GM21381 (cell line): ENCODE data around the gene KIF2C.
"Not testable (repeated sequence)": the region's sequence is repeated elsewhere in the genome, so short reads cannot be mapped to it uniquely, and the experiment has no call there.

Experiments used
- ATAC-seq: cut with Tn5 transposase; IDR thresholded peaks from one replicate; pipeline ENCODE4 v1.9.1; 2021; ENCODE audit warnings: mild to moderate bottlenecking, moderate library complexity; ENCODE audit not compliant: unreplicated experiment

The KIF2C gene

GRCh38 chr1:44739307-44740178 is at the start of gene KIF2C:
Gene KIF2C (plus strand): TSS chr1:44739837. CDS start chr1:44739933, 96 bp downstream.
- ATAC-seq, result peak; percentile 98

- ATAC-seq, result no peak
Observed at GRCh38 chr1:44693159-44693558, 46.5 kb upstream of the KIF2C start.

- no peak for ATAC-seq
Observed at GRCh38 chr1:44693900-44694299, 45.7 kb upstream of the KIF2C start.

GRCh38 chr1:44694863-44695478 is 44.7 kb upstream of the KIF2C start:
- ATAC-seq, result peak; percentile 62

- ATAC-seq, result no peak
Observed at GRCh38 chr1:44695671-44696070, 44.0 kb upstream of the KIF2C start.

GRCh38 chr1:44696101-44696500 is 43.5 kb upstream of the KIF2C start:
- no peak for ATAC-seq

- no peak for ATAC-seq
Observed at GRCh38 chr1:44696789-44697345, 42.8 kb upstream of the KIF2C start.

- no peak for ATAC-seq
Observed at GRCh38 chr1:44698138-44698537, 41.5 kb upstream of the KIF2C start.

GRCh38 chr1:44699375-44699774 is 40.3 kb upstream of the KIF2C start:
- ATAC-seq, result not testable (repeated sequence)

- no peak for ATAC-seq
Observed at GRCh38 chr1:44700573-44700972, 39.1 kb upstream of the KIF2C start.

GRCh38 chr1:44701141-44701573 is 38.5 kb upstream of the KIF2C start:
- ATAC-seq, result no peak

GRCh38 chr1:44705470-44705869 is 34.2 kb upstream of the KIF2C start:
- no peak for ATAC-seq

GRCh38 chr1:44705938-44706337 is 33.7 kb upstream of the KIF2C start:
- no peak for ATAC-seq

GRCh38 chr1:44707112-44707881 is 32.3 kb upstream of the KIF2C start:
- ATAC-seq, result no peak

- ATAC-seq, result no peak
Observed at GRCh38 chr1:44707959-44708831, 31.4 kb upstream of the KIF2C start.

- no peak for ATAC-seq
Observed at GRCh38 chr1:44713321-44713781, 26.3 kb upstream of the KIF2C start.

GRCh38 chr1:44714532-44714931 is 25.1 kb upstream of the KIF2C start:
- no peak for ATAC-seq

GRCh38 chr1:44714944-44715571 is 24.6 kb upstream of the KIF2C start:
- no peak for ATAC-seq

GRCh38 chr1:44717156-44717555 is 22.5 kb upstream of the KIF2C start:
- ATAC-seq, result no peak

GRCh38 chr1:44717653-44718052 is 22.0 kb upstream of the KIF2C start:
- ATAC-seq, result no peak
